K562 (cell line): ENCODE measurements around the gene PTP4A1. TPM values are rescaled to one million over a fixed set of nuclear protein-coding genes. Genes with fewer than 3 reads are reported as not detected.

Experiments
- ATAC-seq: fragments of 200-7000 bp; cut with Tn5 transposase; 3 replicates; pipeline ENCODE4 v1.9.1; 2020; ENCODE audit warnings: moderate library complexity
- BruUV-seq: library from RNA; stranded (reverse); fragments of 400-500 nt; replicated peaks from 2 replicates; lab custom pipeline; 2021; lab: Mats Ljungman, UMichigan
- CTCF ChIA-PET: fragments of 300-600 bp; formaldehyde crosslinking; extraction: SDS; loops from one replicate; lab custom pipeline; 2021; ENCODE audit warnings: low intra/inter-chr PET ratio; lab: Yijun Ruan, JAX
- POLR2A ChIA-PET: fragments of 300-600, 350-650 bp; sonication (Branson Sonifier 250); formaldehyde crosslinking; extraction: SDS; loops from one replicate; lab custom pipeline; 2021; ENCODE audit warnings: antibody characterized with exemption, inconsistent platforms; lab: Yijun Ruan, JAX
- DNase-seq, 4 experiments: peaks; one replicate each; pipeline versions ENCODE4 v3.0.0 to v3.0.0-alpha.2; 2011 to 2018; ENCODE audit warnings: low spot score in 3 of 4, mixed read lengths in 3 of 4; ENCODE audit errors: extremely low read depth in 1 of 4
- FAIRE-seq: peaks from 2 replicates; lab custom pipeline; 2011; peaks lifted over from hg19 to GRCh38; lab: Jason Lieb, UNC
- H2AFZ ChIP-seq: 2 replicates; pipeline ENCODE4 v1.6.0; 2011; ENCODE audit warnings: low read depth, low read length, control low read depth, inconsistent platforms
- H3K27ac ChIP-seq: fragments of 200-600 bp; 3 replicates; pipeline ENCODE4 v1.8.0; 2011; ENCODE audit warnings: low read depth, mild to moderate bottlenecking, control low read depth, inconsistent platforms, low read length, moderate library complexity, mixed read lengths; ENCODE audit errors: extremely low read depth
- H3K27me3 ChIP-seq, 2 experiments: fragments of 300-600 bp in 1 of 2; 2 replicates in 1 of 2; 3 replicates in 1 of 2; pipeline versions ENCODE4 v1.6.0 to v1.8.0; 2011; ENCODE audit warnings: inconsistent platforms in 2 of 2, low read length in 2 of 2, mild to moderate bottlenecking in 1 of 2, mixed read lengths in 1 of 2, moderate library complexity in 1 of 2; ENCODE audit not compliant: control insufficient read depth in 2 of 2, insufficient read depth in 2 of 2
- H3K36me3 ChIP-seq: fragments of 300-600 bp; 3 replicates; pipeline ENCODE4 v1.8.0; 2011; ENCODE audit warnings: mild to moderate bottlenecking, low read length, inconsistent platforms; ENCODE audit not compliant: control insufficient read depth, insufficient read depth
- H3K4me1 ChIP-seq, 2 experiments: fragments of 200-600 bp in 1 of 2; replicated peaks in 1 of 2; 2 replicates in 1 of 2; 3 replicates in 1 of 2; pipeline versions ENCODE4 v1.5.1 to v1.8.0; 2011; ENCODE audit warnings: inconsistent platforms in 2 of 2, low read length in 2 of 2, mild to moderate bottlenecking in 1 of 2, mixed read lengths in 1 of 2, moderate library complexity in 1 of 2; ENCODE audit not compliant: control insufficient read depth in 2 of 2, insufficient read depth in 2 of 2
- H3K4me2 ChIP-seq: 2 replicates; pipeline ENCODE4 v1.6.1; 2011; ENCODE audit warnings: low read length, control low read depth, inconsistent platforms, mixed read lengths; ENCODE audit not compliant: insufficient read depth
- H3K4me3 ChIP-seq: fragments of 200-600 bp; sonication (generic), shearing (Covaris generic); 2 replicates; pipeline ENCODE4 v1.5.1; 2016; ENCODE audit warnings: control low read depth, inconsistent platforms
- H3K79me2 ChIP-seq: fragments of 200-600 bp; 3 replicates; pipeline ENCODE4 v1.8.0; 2011; ENCODE audit warnings: low read length, inconsistent platforms; ENCODE audit not compliant: control insufficient read depth, insufficient read depth
- H3K9ac ChIP-seq, 2 experiments: 2 replicates each; pipeline versions ENCODE4 v1.6.0 to v1.6.1; 2011; ENCODE audit warnings: low read depth in 2 of 2, low read length in 2 of 2, control low read depth in 1 of 2, inconsistent platforms in 1 of 2, mild to moderate bottlenecking in 1 of 2, mixed read lengths in 1 of 2; ENCODE audit not compliant: insufficient read depth in 1 of 2
- H3K9me1 ChIP-seq: one replicate; pipeline ENCODE4 v1.6.0; 2011; ENCODE audit warnings: inconsistent platforms, mild to moderate bottlenecking, low read length, moderate library complexity; ENCODE audit not compliant: control insufficient read depth, insufficient read depth
- H3K9me3 ChIP-seq: replicated peaks from 2 replicates; pipeline ENCODE4 v1.5.1; 2011; ENCODE audit warnings: low read depth, low read length, inconsistent platforms; ENCODE audit not compliant: control insufficient read depth, insufficient read depth
- H4K20me1 ChIP-seq: replicated peaks from 2 replicates; pipeline ENCODE4 v1.6.1; 2011; ENCODE audit warnings: low read length, inconsistent platforms, mixed read lengths; ENCODE audit not compliant: control insufficient read depth, insufficient read depth
- COPS2 ChIP-seq: fragments of 450-650 bp; conservative IDR thresholded peaks from 2 replicates; pipeline ENCODE4 v1.6.1; 2016; ENCODE audit warnings: mild to moderate bottlenecking, moderate library complexity
- ELF4 ChIP-seq: fragments of 450-650 bp; formaldehyde crosslinking; IDR thresholded peaks from 2 replicates; pipeline ENCODE4 v1.4.0; 2022; ENCODE audit warnings: missing genetic modification characterization
- KAT2B ChIP-seq: IDR thresholded peaks from one replicate; pipeline ENCODE4 v1.6.1; 2012; ENCODE audit warnings: low read depth, mild to moderate bottlenecking, control low read depth, inconsistent platforms, low read length, moderate library complexity
- KHSRP ChIP-seq: fragments of 450-650 bp; IDR thresholded peaks from 2 replicates; pipeline ENCODE4 v1.6.1; 2017
- MIER1 ChIP-seq: fragments of 450-650 bp; IDR thresholded peaks from 2 replicates; pipeline ENCODE4 v1.6.1; 2016; ENCODE audit warnings: antibody characterized with exemption, mild to moderate bottlenecking, low read depth
- MTA2 ChIP-seq: fragments of 450-650 bp; IDR thresholded peaks from 2 replicates; pipeline ENCODE4 v1.6.1; 2016; ENCODE audit warnings: low read depth
- POLR2H ChIP-seq: IDR thresholded peaks from 2 replicates; pipeline ENCODE4 v1.6.1; 2016; ENCODE audit warnings: missing genetic modification characterization, low read depth, mild to moderate bottlenecking, control low read depth, missing compliant biosample characterization, moderate library complexity
- SIN3A ChIP-seq, 2 experiments: fragments of 150-350 bp in 1 of 2; IDR thresholded peaks; 2 replicates each; pipeline ENCODE4 v1.6.1; 2011 to 2016; ENCODE audit warnings: borderline replicate concordance in 2 of 2, low read depth in 2 of 2, low read length in 2 of 2, mild to moderate bottlenecking in 2 of 2, moderate library complexity in 2 of 2; ENCODE audit not compliant: control insufficient read depth in 1 of 2
- SUPT5H ChIP-seq: fragments of 450-650 bp; IDR thresholded peaks from 2 replicates; pipeline ENCODE4 v1.6.1; 2016
- TOE1 ChIP-seq, 2 experiments: fragments of 450-650 bp in 1 of 2; sonication (generic) in 1 of 2; formaldehyde crosslinking in 1 of 2; IDR thresholded peaks; 2 replicates each; pipeline versions ENCODE4 v1.7.1 to v1.8.0; 2016 to 2022; ENCODE audit warnings: borderline replicate concordance in 2 of 2, mild to moderate bottlenecking in 2 of 2, antibody characterized with exemption in 1 of 2, inconsistent platforms in 1 of 2, low read depth in 1 of 2, missing genetic modification reagents in 1 of 2, moderate library complexity in 1 of 2
- WGBS: fragments of 100-300 bp; shearing (Covaris generic); methylation state at CpG from one replicate; pipeline ENCODE4 v1.1.6; 2016; ENCODE audit warnings: low coverage, mixed read lengths; ENCODE audit not compliant: insufficient coverage; ENCODE audit errors: missing lambda C conversion rate; 5-methylcytosine and 5-hydroxymethylcytosine counted together
- in situ Hi-C: fragments of 300-500 bp; cut with MboI; formaldehyde crosslinking; loops from 4 replicates; pipeline ENCODE4 v1.15.0; 2018; ENCODE audit warnings: inconsistent platforms, mixed read lengths
- intact Hi-C: fragments of 100-400 bp; cut with micrococcal nuclease; formaldehyde crosslinking; loops from 2 replicates; pipeline ENCODE4 v1.14.2; 2022
- polyA plus RNA-seq, 8 experiments: library from polyadenylated mRNA; depleted of rRNA in 4 of 8; stranded (reverse) in 5 of 8; unstranded in 3 of 8; fragments of >200 nt; fragmentation: Nextera tagmentation in 2 of 8; fragmentation: Illumina TruSeq in 1 of 8; extraction: Ambion mirVana in 2 of 8; extraction: Trizol in 1 of 8; gene quantifications; 2 replicates each; pipeline versions ENCODE4 v1.2.1 to v1.2.3, GENCODE V29; 2011 to 2014; ENCODE audit warnings: inconsistent platforms in 1 of 8, missing spikeins in 1 of 8
- total RNA-seq, 7 experiments: library from RNA; depleted of rRNA in 6 of 7; stranded (reverse); fragments of >200 nt in 6 of 7; fragmentation: Illumina TruSeq in 2 of 7; extraction: Trizol in 2 of 7; gene quantifications; 2 replicates each; pipeline versions ENCODE4 v1.2.1 to v1.2.3, GENCODE V29; 2011 to 2021; ENCODE audit warnings: low replicate concordance in 1 of 7
- TF ChIP-seq, protein P1 (sequence below): sonication (generic); formaldehyde crosslinking; IDR thresholded peaks from 2 replicates; pipeline ENCODE4 v1.8.0; 2022; ENCODE audit warnings: missing genetic modification reagents, mild to moderate bottlenecking, borderline replicate concordance
- TF ChIP-seq, protein P2 (sequence below): IDR thresholded peaks from 2 replicates; pipeline ENCODE4 v1.6.1; 2016; ENCODE audit warnings: missing genetic modification characterization, missing compliant biosample characterization

PTP4A1 gene
- total and polyA plus RNA-seq, 9 of the 15 experiments (the other 6 are each of a cell fraction or from before 2014, with no cell fraction given): 3.7 to 67.5 (median 13.1) TPM

DNA sequence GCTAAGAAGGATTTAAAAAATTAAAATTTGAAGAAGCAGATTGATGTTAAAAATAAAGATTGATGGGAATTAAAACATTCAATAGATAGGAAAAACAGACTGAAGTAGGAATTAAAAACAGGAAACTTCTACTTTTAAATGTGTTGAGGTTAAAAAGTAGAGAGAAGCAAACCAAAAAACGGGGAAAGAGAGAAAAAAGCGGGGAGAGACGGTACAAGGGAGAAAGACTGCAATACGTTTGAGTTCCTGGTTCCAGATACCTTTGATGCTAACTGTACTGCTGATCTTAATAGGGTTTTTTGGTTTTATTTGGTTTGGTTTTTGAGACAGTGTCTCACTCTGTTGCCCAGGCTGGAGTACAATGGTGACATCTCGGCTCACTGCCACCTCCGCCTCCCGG lies 27.0 kb downstream of the PTP4A1 start:
- POLR2A ChIA-PET: interaction anchor here (0.7 to 2.8 kb wide), 3 partner anchors 15 to 187 kb away, joined by 3 to 14 read pairs (median 3); no protein-coding TSS in a partner anchor
- H3K4me3 ChIP-seq: no peak overlapping the region
- FAIRE-seq: no peak

DNA sequence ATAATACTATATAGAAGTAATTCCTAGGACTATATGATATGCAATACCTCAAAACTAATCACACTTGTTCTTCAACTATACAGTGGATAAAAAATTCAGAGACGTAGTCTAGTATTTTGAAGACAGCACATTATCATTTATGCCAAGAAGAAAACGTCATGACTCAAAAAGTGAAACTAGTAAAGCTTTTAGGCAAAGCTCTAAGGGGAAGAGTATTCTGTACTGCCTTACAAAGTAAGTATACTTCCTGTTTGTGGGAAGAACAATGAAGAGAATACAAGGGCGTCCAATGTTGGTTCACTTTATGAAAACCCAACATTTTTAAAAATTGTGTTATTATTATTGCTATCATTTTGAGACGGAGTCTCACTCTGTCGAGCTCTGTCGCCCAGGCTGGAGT lies 27.9 kb downstream of the PTP4A1 start:
- intact Hi-C loops: no loop called here
- WGBS: 60% methylated on average over 6 of the region's 6 CpGs
- no peak for DNase-seq
- no peak for TF ChIP-seq MTA2
- no peak for TF ChIP-seq SUPT5H
- no peak for TF ChIP-seq KHSRP
- TF ChIP-seq POLR2H (tag): no peak
- TF ChIP-seq SIN3A (IDR thresholded peaks at IDR 0.05; ENCODE audit: borderline replicate concordance in 2 of 2, control insufficient read depth in 1 of 2, low read depth in 2 of 2, low read length in 2 of 2): no peak
- TF ChIP-seq TOE1 (IDR thresholded peaks at IDR 0.05; ENCODE audit: borderline replicate concordance): no peak
- TF ChIP-seq TOE1 (CRISPR knock-in tag; IDR thresholded peaks at IDR 0.05; ENCODE audit: borderline replicate concordance, low read depth): no peak
- no peak for TF ChIP-seq MIER1
- no peak for TF ChIP-seq ELF4 (CRISPR knock-in tag)
- TF ChIP-seq, protein P1, sequence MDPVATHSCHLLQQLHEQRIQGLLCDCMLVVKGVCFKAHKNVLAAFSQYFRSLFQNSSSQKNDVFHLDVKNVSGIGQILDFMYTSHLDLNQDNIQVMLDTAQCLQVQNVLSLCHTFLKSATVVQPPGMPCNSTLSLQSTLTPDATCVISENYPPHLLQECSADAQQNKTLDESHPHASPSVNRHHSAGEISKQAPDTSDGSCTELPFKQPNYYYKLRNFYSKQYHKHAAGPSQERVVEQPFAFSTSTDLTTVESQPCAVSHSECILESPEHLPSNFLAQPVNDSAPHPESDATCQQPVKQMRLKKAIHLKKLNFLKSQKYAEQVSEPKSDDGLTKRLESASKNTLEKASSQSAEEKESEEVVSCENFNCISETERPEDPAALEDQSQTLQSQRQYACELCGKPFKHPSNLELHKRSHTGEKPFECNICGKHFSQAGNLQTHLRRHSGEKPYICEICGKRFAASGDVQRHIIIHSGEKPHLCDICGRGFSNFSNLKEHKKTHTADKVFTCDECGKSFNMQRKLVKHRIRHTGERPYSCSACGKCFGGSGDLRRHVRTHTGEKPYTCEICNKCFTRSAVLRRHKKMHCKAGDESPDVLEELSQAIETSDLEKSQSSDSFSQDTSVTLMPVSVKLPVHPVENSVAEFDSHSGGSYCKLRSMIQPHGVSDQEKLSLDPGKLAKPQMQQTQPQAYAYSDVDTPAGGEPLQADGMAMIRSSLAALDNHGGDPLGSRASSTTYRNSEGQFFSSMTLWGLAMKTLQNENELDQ: no peak

More for the DNA sequence above, 27.0 kb downstream of the PTP4A1 start:
- Histone ChIP-seq H3K9me3 (no peaks in the 10 kb centered on the region), H3K36me3 (no peaks in the 10 kb centered on the region), H3K4me1 (peaks cover 0 to 4% of the 10 kb centered on the region in 2 experiments; a peak in 3 of 5 replicates), H3K79me2 (no peaks in the 10 kb centered on the region), H2AFZ (peak overlapping the region; percentile 99), H4K20me1 (no peaks in the 10 kb centered on the region), H3K4me2 (no peak overlapping the region), H3K9me1 (no peaks in the 10 kb centered on the region), H3K9ac (no peak overlapping the region), H3K27me3 (no peaks in the 10 kb centered on the region), H3K27ac (no peak overlapping the region)
- no peak for DNase-seq
- intact Hi-C loops: loop anchor here (5.0 to 10.0 kb wide), 2 partner anchors 38 to 126 kb away; partner anchors contain the start of gene PHF3
- ATAC-seq: no peak
- WGBS: 38% methylated on average over 7 of the region's 7 CpGs
- in situ Hi-C loops: loop anchor here (5.0 kb wide), 1 partner anchor 163 kb away; no protein-coding TSS in a partner anchor
- no TSS peak for BruUV-seq
- CTCF ChIA-PET: interaction anchor here (1.3 to 2.8 kb wide), 2 partner anchors 164 to 165 kb away, joined by 3 to 13 read pairs; no protein-coding TSS in a partner anchor
- TF ChIP-seq, protein P2, sequence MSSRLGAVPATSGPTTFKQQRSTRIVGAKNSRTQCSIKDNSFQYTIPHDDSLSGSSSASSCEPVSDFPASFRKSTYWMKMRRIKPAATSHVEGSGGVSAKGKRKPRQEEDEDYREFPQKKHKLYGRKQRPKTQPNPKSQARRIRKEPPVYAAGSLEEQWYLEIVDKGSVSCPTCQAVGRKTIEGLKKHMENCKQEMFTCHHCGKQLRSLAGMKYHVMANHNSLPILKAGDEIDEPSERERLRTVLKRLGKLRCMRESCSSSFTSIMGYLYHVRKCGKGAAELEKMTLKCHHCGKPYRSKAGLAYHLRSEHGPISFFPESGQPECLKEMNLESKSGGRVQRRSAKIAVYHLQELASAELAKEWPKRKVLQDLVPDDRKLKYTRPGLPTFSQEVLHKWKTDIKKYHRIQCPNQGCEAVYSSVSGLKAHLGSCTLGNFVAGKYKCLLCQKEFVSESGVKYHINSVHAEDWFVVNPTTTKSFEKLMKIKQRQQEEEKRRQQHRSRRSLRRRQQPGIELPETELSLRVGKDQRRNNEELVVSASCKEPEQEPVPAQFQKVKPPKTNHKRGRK (tag): peak; percentile 61
- TF ChIP-seq KAT2B: no peak
- TF ChIP-seq COPS2: no peak

More for the DNA sequence above, 27.9 kb downstream of the PTP4A1 start:
- H3K9me1 ChIP-seq: no peaks in the 10 kb centered on the region
- peaks cover 0 to 4% of the 10 kb centered on the region in 2 experiments; a peak in 3 of 5 replicates for H3K4me1 ChIP-seq
- no peaks in the 10 kb centered on the region for H3K9me3 ChIP-seq
- H3K4me3 ChIP-seq: no peak overlapping the region
- no peak overlapping the region for H3K27ac ChIP-seq
- ChIA-PET POLR2A (no interaction called here), CTCF (no interaction called here)
- BruUV-seq: no TSS peak
- no peaks in the 10 kb centered on the region for H3K79me2 ChIP-seq
- H3K9ac ChIP-seq: no peak overlapping the region
- no peak for FAIRE-seq
- H4K20me1 ChIP-seq: no peaks in the 10 kb centered on the region
- no peak for ATAC-seq
- no peak overlapping the region for H3K4me2 ChIP-seq
- in situ Hi-C loops: no loop called here
- peak overlapping the region; percentile 26; the same call in 1 of the 2 replicates for H2AFZ ChIP-seq
- no peaks in the 10 kb centered on the region for H3K27me3 ChIP-seq
- no peaks in the 10 kb centered on the region for H3K36me3 ChIP-seq
